Measurements from ENCODE around the gene DBI. TPM values are rescaled to one million over a fixed set of nuclear protein-coding genes. Genes with fewer than 3 reads are reported as not detected.
A peak's percentile ranks its signal among the peaks of the same experiment; 100 is the strongest.

The DBI gene
- total and polyA plus RNA-seq, 2 of the 13 experiments (the other 11 are each of a cell fraction or from before 2014, with no cell fraction given): 330 to 659 TPM

GRCh38 chr2:119383410-119384140 lies 16.8 kb downstream of the DBI start:
- in situ Hi-C loops (cut with HindIII; ENCODE audit: extremely low pct_ligation_motif_present, low pct_unique_long_range_greater_than_20kb): no loop called here

GRCh38 chr2:119384971-119385370 lies 18.2 kb downstream of the DBI start:
- WGBS (ENCODE audit: low lambda C conversion rate): 69% methylated on average over 4 of the region's 4 CpGs
- H2AFZ ChIP-seq (ENCODE audit: low read length): no peak overlapping the region
- ChIA-PET POLR2A (no interaction called here), CTCF (ENCODE audit: low intra/inter-chr PET ratio, low total read pairs) (no interaction called here)
- H3K4me2 ChIP-seq (ENCODE audit: low read depth, low read length): no peak overlapping the region
- BruUV-seq (replicated peaks): no TSS peak
- no peak overlapping the region for H3K9ac ChIP-seq (ENCODE audit: insufficient read depth, low read depth, low read length)
- no peak overlapping the region for H3K4me3 ChIP-seq (replicated peaks in 1 of 3; ENCODE audit: insufficient read depth in 1 of 3, low read depth in 2 of 3, low read length in 3 of 3)
- no peaks in the 10 kb centered on the region for H3K36me3 ChIP-seq (replicated peaks in 1 of 2; ENCODE audit: control insufficient read depth in 1 of 2, insufficient read depth in 2 of 2, low read length in 2 of 2)
- no peak overlapping the region for H3K27ac ChIP-seq (ENCODE audit: extremely low read length, insufficient read depth, low read length)
- ATAC-seq (no peak), FAIRE-seq (no peak), DNase-seq (ENCODE audit: low spot score) (no peak)
- no peaks in the 10 kb centered on the region; a peak in 1 of 5 replicates for H3K27me3 ChIP-seq (ENCODE audit: control insufficient read depth in 1 of 2, insufficient read depth in 2 of 2, low read length in 2 of 2)
- no peaks in the 10 kb centered on the region for H3K79me2 ChIP-seq (ENCODE audit: insufficient read depth, low read length)
- intact Hi-C loops (cut with micrococcal nuclease; ENCODE audit: unreplicated experiment): no loop called here
- no peaks in the 10 kb centered on the region for H3K9me3 ChIP-seq (ENCODE audit: low read length)
- peaks cover 21% of the 10 kb centered on the region for H3K4me1 ChIP-seq (ENCODE audit: insufficient read depth, low read length)
- no peaks in the 10 kb centered on the region for H4K20me1 ChIP-seq (ENCODE audit: insufficient read depth, low read length)
- in situ Hi-C loops (cut with HindIII; ENCODE audit: extremely low pct_ligation_motif_present, low pct_unique_long_range_greater_than_20kb): no loop called here
- TF ChIP-seq KAT8 (CRISPR knock-in tag; IDR thresholded peaks at IDR 0.05): no peak
- no peak for TF ChIP-seq HMGXB4 (CRISPR knock-in tag; IDR thresholded peaks at IDR 0.05; ENCODE audit: borderline replicate concordance in 1 of 2, low read depth in 1 of 2)
- TF ChIP-seq ZFY (CRISPR knock-in tag; IDR thresholded peaks at IDR 0.05): no peak
- no peak for TF ChIP-seq MATR3 (CRISPR knock-in tag; IDR thresholded peaks at IDR 0.05)
- TF ChIP-seq ZFP82 (CRISPR knock-in tag; IDR thresholded peaks at IDR 0.05; ENCODE audit: borderline replicate concordance): no peak
- TF ChIP-seq PHF8 (CRISPR knock-in tag; IDR thresholded peaks at IDR 0.05): no peak
- no peak for TF ChIP-seq FOXP4 (CRISPR knock-in tag; IDR thresholded peaks at IDR 0.05)
- TF ChIP-seq IRF1 (CRISPR knock-in tag; IDR thresholded peaks at IDR 0.05; ENCODE audit: low read depth): no peak
- no peak for TF ChIP-seq GATA4 (IDR thresholded peaks at IDR 0.05; ENCODE audit: borderline replicate concordance, low read depth)
- TF ChIP-seq ATF7-NPFF (CRISPR knock-in tag; IDR thresholded peaks at IDR 0.05; ENCODE audit: low read depth): no peak
- TF ChIP-seq ZNF780A (CRISPR knock-in tag; IDR thresholded peaks at IDR 0.05): no peak
- TF ChIP-seq JARID2 (CRISPR knock-in tag; IDR thresholded peaks at IDR 0.05; ENCODE audit: insufficient replicate concordance): no peak

More at GRCh38 chr2:119383410-119384140, 16.8 kb downstream of the DBI start:
- Histone ChIP-seq H2AFZ (ENCODE audit: low read length) (no peak overlapping the region), H3K27ac (ENCODE audit: extremely low read length, insufficient read depth, low read length) (no peak overlapping the region), H3K9ac (ENCODE audit: insufficient read depth, low read depth, low read length) (no peak overlapping the region), H3K4me1 (ENCODE audit: insufficient read depth, low read length) (peaks cover 15% of the 10 kb centered on the region), H3K79me2 (ENCODE audit: insufficient read depth, low read length) (no peaks in the 10 kb centered on the region), H4K20me1 (ENCODE audit: insufficient read depth, low read length) (no peaks in the 10 kb centered on the region), H3K4me2 (ENCODE audit: low read depth, low read length) (no peak overlapping the region), H3K36me3 (replicated peaks in 1 of 2; ENCODE audit: control insufficient read depth in 1 of 2, insufficient read depth in 2 of 2, low read length in 2 of 2) (no peaks in the 10 kb centered on the region), H3K9me3 (ENCODE audit: low read length) (no peaks in the 10 kb centered on the region), H3K4me3 (replicated peaks in 1 of 3; ENCODE audit: insufficient read depth in 1 of 3, low read depth in 2 of 3, low read length in 3 of 3) (no peak overlapping the region), H3K27me3 (ENCODE audit: control insufficient read depth in 1 of 2, insufficient read depth in 2 of 2, low read length in 2 of 2) (no peaks in the 10 kb centered on the region; a peak in 1 of 5 replicates)
- BruUV-seq (replicated peaks): no TSS peak
- FAIRE-seq: no peak
- DNase-seq (ENCODE audit: low spot score): no peak
- ChIA-PET CTCF (ENCODE audit: low intra/inter-chr PET ratio, low total read pairs) (no interaction called here), POLR2A (interaction anchor here (1.8 kb wide), 1 partner anchor 17 kb away, joined by 4 read pairs; the partner anchor contains the start of genes C2orf76 and DBI)
- 46% methylated on average over 6 of the region's 6 CpGs for whole genome bisulfite sequencing (ENCODE audit: low lambda C conversion rate)
- peak; percentile 77; the same call in 1 of the 2 replicates for TF ChIP-seq LCORL (IDR thresholded peaks at IDR 0.05)
- no peak for TF ChIP-seq LCORL (CRISPR knock-in tag; IDR thresholded peaks at IDR 0.05)
- TF ChIP-seq REPIN1 (CRISPR knock-in tag; IDR thresholded peaks at IDR 0.05; ENCODE audit: borderline replicate concordance, low read depth): no peak
- no peak for TF ChIP-seq ZNF329 (CRISPR knock-in tag; IDR thresholded peaks at IDR 0.05; ENCODE audit: low read depth)
- intact Hi-C loops (cut with micrococcal nuclease; ENCODE audit: unreplicated experiment): no loop called here
- ATAC-seq: no peak

Measured in HepG2 (cell line).